ENCODE data around the gene GRID1.

GRID1 gene

DNA sequence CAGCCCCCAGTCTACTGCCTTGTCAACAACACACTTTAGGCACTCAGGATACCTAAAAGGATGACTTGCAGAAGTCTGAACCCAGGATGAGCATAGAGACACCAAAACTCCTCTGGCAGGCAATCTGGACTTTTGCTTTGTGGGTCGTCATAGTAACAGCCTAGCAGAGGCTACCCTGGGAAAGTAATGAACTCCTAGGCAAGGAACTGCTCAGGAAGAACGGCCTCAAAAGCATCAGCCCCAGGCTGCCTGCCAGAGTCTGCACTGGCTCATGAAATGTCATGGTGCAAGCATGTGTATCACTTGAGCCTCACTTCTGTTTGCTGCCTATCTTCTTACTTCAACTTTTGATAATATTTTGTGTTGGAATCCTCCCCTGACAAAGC, 715.1 kb downstream of the GRID1 start:
- no peaks in the 10 kb centered on the region for H3K36me3 Mint-ChIP-seq (ENCODE audit: low read depth)

DNA sequence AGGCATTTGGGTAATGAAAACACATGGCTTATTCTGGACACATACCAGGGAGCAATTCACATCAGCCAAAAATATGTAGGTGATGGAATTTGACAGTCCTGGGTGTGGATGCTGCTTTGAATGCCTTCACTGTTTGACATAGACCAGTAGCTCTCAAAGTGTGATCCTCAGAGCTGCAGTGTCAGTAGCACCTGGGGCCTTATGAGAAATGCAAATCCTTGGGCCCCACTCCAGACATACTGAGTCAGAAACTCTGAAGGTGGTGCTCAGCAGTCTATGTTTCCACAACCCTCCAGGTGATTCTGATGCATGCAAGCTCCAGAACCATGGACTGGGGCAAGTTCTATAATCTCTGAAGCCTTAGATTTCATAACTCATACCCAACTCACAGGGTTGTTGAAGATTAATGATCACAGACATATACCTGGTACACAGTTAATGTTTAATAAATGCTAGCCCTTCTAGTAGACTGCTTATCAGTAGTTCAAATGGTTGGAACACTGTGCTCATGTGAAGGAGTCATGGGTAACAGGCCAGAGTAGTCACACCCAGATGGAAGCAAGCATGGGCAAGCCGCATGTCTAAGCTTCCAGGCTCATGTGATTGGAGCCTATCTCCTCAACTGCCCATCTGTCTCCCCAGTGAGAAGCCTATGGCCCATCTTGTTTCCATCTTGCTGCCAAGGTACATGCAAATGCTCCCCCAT, 715.7 kb downstream of the GRID1 start:
- H3K27me3 Mint-ChIP-seq (ENCODE audit: low read depth) = no peaks in the 10 kb centered on the region
- H3K4me3 Mint-ChIP-seq = no peak overlapping the region
- peak overlapping the region in 1 of 3 experiments; percentile 5 for H3K27ac Mint-ChIP-seq
- no peaks in the 10 kb centered on the region for H3K9me3 Mint-ChIP-seq
- H3K36me3 Mint-ChIP-seq (ENCODE audit: low read depth) = no peaks in the 10 kb centered on the region
- H3K4me1 Mint-ChIP-seq = peaks cover 48% of the 10 kb centered on the region
- TF ChIP-seq, protein P1, sequence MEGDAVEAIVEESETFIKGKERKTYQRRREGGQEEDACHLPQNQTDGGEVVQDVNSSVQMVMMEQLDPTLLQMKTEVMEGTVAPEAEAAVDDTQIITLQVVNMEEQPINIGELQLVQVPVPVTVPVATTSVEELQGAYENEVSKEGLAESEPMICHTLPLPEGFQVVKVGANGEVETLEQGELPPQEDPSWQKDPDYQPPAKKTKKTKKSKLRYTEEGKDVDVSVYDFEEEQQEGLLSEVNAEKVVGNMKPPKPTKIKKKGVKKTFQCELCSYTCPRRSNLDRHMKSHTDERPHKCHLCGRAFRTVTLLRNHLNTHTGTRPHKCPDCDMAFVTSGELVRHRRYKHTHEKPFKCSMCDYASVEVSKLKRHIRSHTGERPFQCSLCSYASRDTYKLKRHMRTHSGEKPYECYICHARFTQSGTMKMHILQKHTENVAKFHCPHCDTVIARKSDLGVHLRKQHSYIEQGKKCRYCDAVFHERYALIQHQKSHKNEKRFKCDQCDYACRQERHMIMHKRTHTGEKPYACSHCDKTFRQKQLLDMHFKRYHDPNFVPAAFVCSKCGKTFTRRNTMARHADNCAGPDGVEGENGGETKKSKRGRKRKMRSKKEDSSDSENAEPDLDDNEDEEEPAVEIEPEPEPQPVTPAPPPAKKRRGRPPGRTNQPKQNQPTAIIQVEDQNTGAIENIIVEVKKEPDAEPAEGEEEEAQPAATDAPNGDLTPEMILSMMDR (IDR thresholded peaks at IDR 0.05; ENCODE audit: unreplicated experiment in 3 of 3) = no peak

More for the DNA sequence above, 715.1 kb downstream of the GRID1 start:
- peaks cover 43% of the 10 kb centered on the region for H3K4me1 Mint-ChIP-seq
- H3K27ac Mint-ChIP-seq = peak overlapping the region in 2 of 3 experiments; percentile 5 to 17
- no peaks in the 10 kb centered on the region for H3K27me3 Mint-ChIP-seq (ENCODE audit: low read depth)
- no peak overlapping the region for H3K4me3 Mint-ChIP-seq
- H3K9me3 Mint-ChIP-seq = no peaks in the 10 kb centered on the region
- TF ChIP-seq, protein P1 (IDR thresholded peaks at IDR 0.05; ENCODE audit: unreplicated experiment in 3 of 3) = no peak

DNA sequence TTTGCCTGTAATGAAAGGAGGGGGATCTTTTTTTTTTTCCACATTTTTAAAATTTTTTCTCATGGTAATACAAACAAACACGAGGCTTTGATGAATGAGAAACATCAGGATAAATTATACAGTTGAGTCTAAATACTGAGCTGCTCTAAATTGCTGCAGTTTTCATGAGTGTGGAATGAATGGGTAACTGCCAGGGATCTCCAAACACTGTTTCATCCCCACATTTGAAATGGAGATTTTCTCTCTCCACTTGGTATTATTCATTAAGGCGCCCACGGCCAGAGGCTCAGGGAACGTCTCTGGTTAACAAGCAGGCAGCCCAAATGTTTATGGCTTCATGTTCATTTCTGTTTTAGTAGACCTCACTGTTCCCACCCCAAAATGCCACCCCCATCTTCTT, 717.1 kb downstream of the GRID1 start:
- H3K27ac Mint-ChIP-seq = peak overlapping the region in 2 of 3 experiments; percentile 19 to 34
- peaks cover 62% of the 10 kb centered on the region for H3K4me1 Mint-ChIP-seq
- H3K27me3 Mint-ChIP-seq (ENCODE audit: low read depth) = no peaks in the 10 kb centered on the region
- no peaks in the 10 kb centered on the region for H3K36me3 Mint-ChIP-seq (ENCODE audit: low read depth)
- H3K9me3 Mint-ChIP-seq = no peaks in the 10 kb centered on the region
- no peak overlapping the region for H3K4me3 Mint-ChIP-seq
- TF ChIP-seq, protein P1 (IDR thresholded peaks at IDR 0.05; ENCODE audit: unreplicated experiment in 3 of 3) = no peak

DNA sequence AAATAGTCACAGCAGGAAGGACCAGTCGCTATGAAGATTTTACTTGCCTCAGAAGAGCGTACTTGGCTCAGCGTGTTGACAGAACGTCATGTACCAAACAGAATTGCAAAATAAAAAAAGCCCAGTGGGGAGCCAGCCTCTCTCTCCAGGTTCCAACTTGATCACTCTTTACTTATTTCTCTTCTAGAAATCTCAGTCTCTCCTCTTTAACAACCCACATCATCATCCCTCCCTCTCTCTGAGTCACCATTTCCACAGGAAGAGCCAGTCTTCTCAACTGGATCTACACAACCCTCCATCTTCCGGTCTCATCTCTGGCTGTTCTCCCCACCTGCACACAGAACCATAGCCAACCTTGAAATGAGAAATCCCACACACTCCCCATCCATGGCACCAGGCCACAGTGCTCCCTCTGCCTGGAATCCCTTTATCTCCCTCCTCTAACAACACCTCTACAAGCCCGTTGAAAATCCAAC, 718.3 kb downstream of the GRID1 start:
- TF ChIP-seq, protein P1 (IDR thresholded peaks at IDR 0.05; ENCODE audit: unreplicated experiment in 3 of 3) = no peak
- no peak overlapping the region for H3K4me3 Mint-ChIP-seq

DNA sequence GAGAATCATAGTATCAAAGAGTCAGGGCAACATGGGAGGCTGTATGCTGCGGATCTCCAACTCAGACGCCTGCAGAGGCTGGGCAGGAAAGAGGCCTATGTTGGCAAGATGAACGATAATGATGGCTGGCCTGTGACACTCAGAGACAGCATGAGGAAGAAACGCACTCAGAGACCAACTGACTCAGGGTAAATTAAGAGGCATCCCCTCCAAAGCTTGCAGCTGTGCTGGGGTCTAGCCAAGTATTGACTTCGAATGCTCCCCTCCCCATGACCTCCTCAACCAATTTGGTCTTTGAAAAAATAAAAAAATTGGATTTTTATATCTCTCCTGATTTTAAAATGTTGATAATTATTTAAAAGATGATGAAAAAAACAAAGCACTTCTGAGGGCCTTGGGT, 718.9 kb downstream of the GRID1 start:
- Mint-ChIP-seq H3K9me3 (no peaks in the 10 kb centered on the region), H3K4me3 (no peak overlapping the region), H3K4me1 (peaks cover 79% of the 10 kb centered on the region), H3K36me3 (ENCODE audit: low read depth) (no peaks in the 10 kb centered on the region), H3K27ac (peak overlapping the region in 1 of 3 experiments; percentile 1), H3K27me3 (ENCODE audit: low read depth) (no peaks in the 10 kb centered on the region)
- TF ChIP-seq, protein P1 (IDR thresholded peaks at IDR 0.05; ENCODE audit: unreplicated experiment in 3 of 3) = no peak

More for the DNA sequence above, 718.3 kb downstream of the GRID1 start:
- peak overlapping the region in 2 of 3 experiments; percentile 1 to 22 for H3K27ac Mint-ChIP-seq
- H3K27me3 Mint-ChIP-seq (ENCODE audit: low read depth) = no peaks in the 10 kb centered on the region
- H3K4me1 Mint-ChIP-seq = peaks cover 74% of the 10 kb centered on the region
- no peaks in the 10 kb centered on the region for H3K9me3 Mint-ChIP-seq
- H3K36me3 Mint-ChIP-seq (ENCODE audit: low read depth) = no peaks in the 10 kb centered on the region

Measured in nephron (organoid).